Measurements from ENCODE around the gene ERI3.

The ERI3 gene

DNA sequence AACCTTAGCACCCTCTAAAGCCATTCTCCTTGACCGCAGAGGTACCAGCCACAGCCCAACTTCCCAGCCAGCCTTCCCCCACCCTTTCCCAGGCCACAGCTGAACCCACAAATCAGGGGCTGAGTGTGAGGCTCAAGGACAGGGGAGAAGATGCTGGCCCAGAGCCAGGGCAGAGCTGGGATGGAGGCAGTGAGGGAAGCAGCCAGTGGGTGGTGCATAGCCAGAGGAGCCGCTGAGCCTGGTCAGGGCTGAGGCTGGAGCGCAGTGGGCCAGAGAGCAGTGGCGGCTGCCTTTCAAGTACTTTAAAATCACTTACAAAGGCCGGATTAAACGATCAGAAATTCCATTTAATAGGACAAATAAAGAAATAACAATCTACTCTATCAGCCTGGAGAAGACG, 105.5 kb downstream of the ERI3 start:
- in situ Hi-C loops (cut with MboI; ENCODE audit: low pct_unique_long_range_greater_than_20kb, low sequenced_read_pairs), result no loop called here
- no peak for DNase-seq

DNA sequence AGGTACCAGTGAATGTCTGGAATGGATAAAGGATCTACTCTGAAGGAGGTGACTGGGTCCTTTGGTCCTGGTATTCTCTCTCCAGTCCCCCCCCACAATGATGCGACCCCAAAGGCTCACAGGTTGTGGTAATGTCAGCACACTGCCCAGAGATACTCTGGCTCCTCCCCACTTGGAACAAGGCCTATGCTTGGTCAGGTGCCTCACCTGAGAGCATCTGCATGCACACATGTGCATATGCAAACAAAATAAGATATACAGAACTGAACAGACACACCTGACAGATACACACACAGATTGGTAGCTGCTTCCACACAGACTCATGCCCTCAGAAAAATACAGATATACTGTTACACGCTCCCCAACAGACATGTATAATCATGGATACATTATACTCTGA, 108.3 kb downstream of the ERI3 start:
- in situ Hi-C loops (cut with MboI; ENCODE audit: low pct_unique_long_range_greater_than_20kb, low sequenced_read_pairs), result no loop called here
- DNase-seq, result no peak

DNA sequence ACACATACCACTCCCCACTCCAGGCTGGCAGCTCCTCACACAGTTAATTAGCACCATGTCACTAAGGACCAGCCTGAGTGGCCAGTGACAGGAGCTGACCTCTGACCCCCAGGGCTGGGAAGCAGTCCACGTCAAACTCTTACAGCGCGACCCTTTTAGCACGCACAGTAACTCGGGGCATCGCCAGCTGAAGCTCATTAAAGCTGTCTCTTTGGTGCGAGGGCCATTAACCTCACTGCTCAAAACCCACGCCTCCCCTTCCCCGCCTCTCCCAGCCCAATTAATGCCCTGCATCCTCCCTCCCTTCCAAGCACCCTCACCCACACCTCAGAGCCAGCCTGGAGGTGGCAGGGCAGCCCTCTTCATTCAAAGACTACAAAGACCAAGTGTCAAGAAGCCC, 110.1 kb downstream of the ERI3 start:
- in situ Hi-C loops (cut with MboI; ENCODE audit: low pct_unique_long_range_greater_than_20kb, low sequenced_read_pairs), result no loop called here
- DNase-seq, result no peak

DNA sequence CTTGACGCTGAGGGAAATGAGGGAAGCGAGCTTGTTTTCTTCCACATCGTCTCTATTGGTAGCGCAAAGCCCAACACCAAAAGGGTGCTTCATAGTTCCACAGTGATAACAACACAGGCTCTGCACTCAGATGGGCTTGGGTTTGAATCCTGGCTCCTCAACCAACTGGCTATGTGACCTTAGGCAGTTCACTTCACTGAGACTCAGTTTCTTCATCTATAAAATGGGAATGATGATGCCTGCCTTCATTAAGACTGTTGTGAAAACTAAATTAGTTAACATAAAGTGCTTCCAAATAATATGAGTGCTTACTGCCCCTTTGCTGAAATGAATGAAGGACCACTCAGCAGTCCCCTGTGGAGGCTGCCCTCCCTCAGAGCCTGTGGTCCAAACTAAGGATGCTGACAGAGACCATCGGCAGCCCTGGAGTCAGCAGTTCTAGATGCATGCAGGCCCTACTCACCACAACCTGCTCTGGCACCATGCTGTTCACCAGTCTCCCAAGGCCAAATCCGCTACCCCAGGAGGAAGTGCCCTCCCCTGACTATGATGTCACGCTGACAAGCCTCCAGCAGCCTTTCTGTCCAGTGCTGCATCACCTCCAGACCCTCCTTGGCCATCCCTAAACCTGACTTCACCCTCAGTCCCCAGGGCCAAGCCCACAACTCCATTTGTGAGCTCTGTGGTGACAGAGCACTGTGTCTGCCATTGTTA, 111.1 kb downstream of the ERI3 start:
- in situ Hi-C loops (cut with MboI; ENCODE audit: low pct_unique_long_range_greater_than_20kb, low sequenced_read_pairs), result no loop called here

DNA sequence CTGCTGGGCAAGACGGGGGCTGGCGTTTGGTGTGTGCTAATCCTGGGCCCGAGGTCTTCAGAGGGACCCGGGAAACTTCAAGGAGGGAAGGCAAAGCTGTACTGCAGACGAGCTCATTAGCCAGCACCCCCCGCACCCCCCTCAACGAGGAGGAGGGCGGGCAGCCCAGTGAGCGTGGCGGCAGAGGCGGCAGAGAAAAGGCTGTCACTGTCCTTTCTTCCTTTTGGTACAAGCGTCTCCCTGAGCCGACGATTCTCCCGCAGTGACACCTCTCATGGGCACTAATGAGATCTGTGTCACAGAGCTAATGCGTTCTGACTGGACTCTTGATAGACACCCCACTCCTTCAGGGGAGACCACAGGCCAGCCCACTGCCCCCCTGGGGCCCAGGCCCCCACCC, 112.3 kb downstream of the ERI3 start:
- in situ Hi-C loops (cut with MboI; ENCODE audit: low pct_unique_long_range_greater_than_20kb, low sequenced_read_pairs), result no loop called here
- DNase-seq, result no peak

More for the DNA sequence above, 111.1 kb downstream of the ERI3 start:
- DNase-seq, result no peak

DNA sequence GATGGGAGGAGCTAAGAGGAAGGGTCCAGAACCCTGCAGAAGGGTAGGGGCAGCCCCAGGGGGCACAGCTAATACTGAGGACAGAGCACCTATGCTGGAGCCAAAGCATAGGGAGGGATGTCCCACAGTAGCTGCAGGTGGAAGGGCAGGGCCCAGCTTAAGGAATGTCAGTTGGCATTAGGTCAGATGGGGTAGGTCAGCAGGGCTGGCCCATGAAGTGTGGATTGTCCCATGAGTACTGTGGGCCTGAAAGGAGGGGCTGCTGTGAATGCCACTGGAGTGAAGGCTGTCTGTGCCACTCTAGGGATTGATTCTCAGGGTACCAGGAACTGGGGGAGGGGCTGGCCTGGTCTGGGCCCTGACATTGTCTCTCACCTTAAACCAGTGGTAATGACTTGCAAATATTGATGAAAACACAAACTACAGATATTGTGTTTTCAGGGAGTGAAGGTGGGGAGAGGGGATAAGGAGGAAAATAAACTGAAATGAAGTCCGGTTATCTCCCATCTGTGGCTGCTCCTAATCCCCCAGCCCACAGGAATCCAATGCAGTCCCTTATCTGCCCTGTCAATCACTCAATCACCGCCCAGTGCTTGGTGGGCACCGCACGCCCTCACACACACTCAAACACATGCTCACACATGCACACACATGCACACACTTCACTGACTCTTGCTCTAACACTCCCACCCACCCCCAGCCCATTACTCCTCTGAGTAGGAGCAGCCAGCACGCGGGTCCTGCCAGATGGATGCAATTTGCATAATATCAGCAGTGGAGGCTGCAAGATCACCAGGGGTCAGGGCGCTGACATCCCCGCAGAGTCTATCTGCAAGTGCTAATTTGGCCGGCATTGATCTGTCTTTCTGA, 114.0 kb downstream of the ERI3 start:
- in situ Hi-C loops (cut with MboI; ENCODE audit: low pct_unique_long_range_greater_than_20kb, low sequenced_read_pairs), result no loop called here
- DNase-seq, result no peak

DNA sequence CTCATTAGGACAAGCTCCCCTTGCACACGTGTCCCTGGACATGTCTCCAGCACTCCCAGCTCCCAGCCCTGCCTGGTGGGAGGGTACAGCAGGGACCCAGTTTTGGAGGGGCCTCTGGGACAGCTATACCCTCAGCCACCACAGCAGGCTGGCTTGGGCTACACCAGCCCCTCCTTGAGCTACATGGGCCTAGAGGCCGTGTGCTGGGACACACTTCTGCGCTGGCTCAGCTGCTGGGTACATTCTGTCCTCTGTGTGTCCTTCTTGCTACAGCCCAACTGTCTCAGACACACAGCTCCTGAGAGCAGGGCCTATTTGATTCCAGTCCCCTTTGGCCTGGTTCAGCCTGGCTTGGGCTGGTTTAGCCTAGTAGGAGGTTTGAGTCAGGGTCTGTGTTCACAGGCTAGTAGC, 115.1 kb downstream of the ERI3 start:
- in situ Hi-C loops (cut with MboI; ENCODE audit: low pct_unique_long_range_greater_than_20kb, low sequenced_read_pairs), result no loop called here
- DNase-seq, result no peak

DNA sequence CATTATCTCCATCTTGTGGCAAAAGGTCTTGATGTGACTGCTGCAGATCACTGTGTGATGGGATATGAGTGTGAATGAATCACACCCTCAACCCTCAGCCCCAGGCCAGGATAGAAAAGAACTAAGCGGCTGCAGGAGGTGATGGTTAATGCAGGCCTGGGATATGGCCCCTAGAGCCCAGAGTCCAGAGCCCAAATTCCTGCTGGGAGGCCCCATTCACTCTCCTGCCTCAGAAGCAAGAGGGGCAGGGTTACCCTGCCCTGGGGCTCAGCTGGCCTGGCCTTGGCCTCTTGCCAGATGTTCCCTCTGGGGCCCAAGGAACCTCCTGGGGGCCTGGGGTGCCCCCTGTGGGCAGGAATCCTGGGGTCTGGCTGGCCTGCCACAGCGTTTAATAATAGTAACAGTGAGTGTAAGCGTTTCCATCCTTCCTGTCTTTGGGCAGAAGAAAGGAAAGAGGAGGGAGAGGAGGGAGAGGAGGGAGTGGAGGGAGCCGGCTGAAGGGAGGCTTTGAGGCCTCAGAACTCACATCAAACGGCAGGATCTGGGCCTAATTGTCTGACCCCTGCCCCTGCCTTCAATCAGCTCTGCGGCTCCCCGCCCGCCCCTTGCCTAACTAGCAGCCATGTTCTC, 115.6 kb downstream of the ERI3 start:
- in situ Hi-C loops (cut with MboI; ENCODE audit: low pct_unique_long_range_greater_than_20kb, low sequenced_read_pairs), result no loop called here
- peak; percentile 19 for DNase-seq

DNA sequence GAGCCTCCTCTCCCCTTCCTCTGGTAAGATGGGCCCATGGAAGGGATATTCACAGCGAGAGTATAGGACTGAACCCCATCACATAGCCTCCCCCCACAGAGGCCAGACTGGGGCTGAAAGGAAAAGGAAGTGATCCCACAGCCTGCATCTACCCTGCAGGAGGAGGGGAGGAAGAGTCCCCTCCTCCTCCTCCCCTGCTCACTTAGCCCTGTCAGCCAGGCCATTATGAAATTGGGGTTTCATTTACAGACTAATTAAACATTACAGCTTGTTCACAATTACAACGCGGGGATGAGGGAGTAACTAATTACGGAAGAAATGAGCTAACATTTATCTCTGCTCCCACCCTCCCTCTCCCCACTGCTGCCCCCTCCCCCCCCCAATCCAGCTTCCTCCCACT, 116.4 kb downstream of the ERI3 start:
- DNase-seq, result no peak
- in situ Hi-C loops (cut with MboI; ENCODE audit: low pct_unique_long_range_greater_than_20kb, low sequenced_read_pairs), result no loop called here

DNA sequence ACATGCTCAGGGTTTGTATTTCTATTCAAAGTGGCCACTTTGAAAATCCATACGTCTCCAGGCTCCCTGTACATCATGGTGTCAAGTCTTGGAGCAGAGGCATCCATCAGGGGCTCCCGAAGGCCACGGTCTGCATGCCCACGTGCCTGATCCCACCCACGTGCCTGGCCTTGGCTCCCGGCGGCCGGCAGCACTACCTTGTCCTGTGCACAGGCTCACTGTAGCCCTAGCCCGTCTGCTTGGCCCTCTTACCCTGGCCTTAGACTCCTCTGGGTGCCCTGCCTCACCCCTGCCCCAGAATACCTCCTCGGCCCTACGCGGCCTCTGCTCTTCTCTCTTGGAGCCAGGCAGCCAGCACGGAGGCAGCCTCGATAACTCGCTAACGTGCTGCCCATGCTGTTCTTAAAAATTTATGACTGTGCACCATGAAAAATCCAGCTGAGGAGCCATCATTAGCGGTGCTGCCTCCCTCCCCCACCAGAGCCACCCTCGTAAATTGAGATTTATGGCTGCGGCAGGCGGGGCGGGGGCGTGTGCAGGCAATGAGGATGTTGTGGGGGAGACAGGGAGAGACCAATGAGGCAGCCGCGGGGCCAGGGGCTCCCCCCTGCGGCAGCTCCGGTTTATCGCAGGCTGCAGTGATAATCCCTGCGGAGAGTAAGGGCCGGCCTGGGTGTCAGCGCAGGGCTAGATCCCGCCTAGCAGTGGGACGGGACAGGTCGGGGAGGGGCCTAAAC, 117.2 kb downstream of the ERI3 start:
- peak; percentile 96 for DNase-seq
- in situ Hi-C loops (cut with MboI; ENCODE audit: low pct_unique_long_range_greater_than_20kb, low sequenced_read_pairs), result no loop called here

DNA sequence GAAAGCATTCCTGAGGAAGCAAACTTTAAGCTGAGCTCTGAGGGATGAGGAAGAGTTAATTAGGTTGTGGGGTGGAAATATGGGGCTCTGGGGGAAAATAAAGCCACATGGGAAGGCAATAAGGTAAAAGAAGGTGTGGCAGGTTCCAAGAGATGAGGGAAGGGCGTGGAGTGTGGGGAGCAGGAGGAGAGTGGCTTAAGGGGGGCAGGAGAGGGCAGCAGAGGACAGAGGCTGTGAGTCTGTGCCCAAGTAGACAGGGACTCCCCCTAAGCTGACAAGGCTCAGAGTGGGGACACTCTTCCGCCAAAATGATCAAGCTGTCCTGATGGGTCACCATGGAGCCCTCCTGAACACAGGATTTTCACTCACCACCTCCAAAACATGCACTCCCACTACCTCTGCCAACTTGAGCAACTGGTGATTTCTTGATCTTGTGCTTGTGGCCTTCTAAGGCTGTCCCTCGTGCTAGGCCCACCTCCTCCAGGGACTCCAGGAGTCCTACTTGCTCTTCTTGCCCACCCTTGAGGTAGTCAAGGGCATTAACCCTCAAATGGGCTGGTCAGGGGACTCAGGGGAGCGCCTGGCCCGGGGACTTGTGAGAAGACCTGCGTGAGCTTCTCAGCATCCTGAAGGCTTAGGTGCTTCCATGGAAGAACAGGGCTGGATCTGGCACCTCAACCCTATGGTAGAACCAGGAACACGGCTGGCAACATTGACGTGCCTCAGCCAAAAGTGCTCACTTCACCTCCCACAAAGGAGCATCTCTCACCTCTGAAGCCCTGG, 118.4 kb downstream of the ERI3 start:
- DNase-seq, result no peak

DNA sequence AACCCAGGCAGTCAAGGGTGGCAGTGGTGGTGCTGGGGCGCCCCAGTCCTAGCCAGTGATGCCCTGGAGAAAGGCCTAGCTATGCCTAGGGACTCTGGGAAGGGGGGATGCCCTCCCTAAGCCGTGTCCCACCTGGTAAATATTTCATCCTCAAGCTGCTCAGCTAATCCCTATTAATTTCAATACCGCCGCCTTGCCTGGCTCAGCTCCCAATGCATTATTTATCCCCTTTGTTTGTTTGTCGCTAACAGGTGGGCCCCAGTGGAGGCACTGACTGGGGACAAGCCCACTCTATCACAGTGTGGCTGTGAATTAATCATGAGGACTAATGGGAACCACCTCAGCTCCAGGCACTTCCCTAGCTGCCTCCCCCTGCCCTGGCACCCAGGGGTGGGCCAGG, 119.2 kb downstream of the ERI3 start:
- DNase-seq, result no peak
- in situ Hi-C loops (cut with MboI; ENCODE audit: low pct_unique_long_range_greater_than_20kb, low sequenced_read_pairs), result no loop called here

More for the DNA sequence above, 118.4 kb downstream of the ERI3 start:
- in situ Hi-C loops (cut with MboI; ENCODE audit: low pct_unique_long_range_greater_than_20kb, low sequenced_read_pairs), result no loop called here

DNA sequence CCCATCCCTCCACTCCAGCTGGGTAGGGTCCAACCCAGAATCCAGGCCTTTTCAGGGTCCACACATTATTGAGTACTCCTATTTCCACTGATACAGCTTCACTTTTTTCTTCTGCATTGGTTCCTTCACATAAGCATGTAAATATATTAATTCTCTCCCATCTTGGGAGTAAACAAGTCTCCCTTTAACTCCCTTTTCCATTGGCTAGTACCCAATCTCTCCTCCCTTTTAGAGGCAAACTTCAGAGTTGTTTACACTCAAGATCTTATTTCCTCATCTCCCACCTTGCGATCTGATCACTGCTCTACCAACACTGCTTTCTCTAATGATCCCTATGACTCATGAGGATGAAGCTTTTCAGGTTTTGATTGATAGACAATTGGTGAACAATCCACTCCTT, 121.5 kb downstream of the ERI3 start:
- in situ Hi-C loops (cut with MboI; ENCODE audit: low pct_unique_long_range_greater_than_20kb, low sequenced_read_pairs), result no loop called here
- no peak for DNase-seq

DNA sequence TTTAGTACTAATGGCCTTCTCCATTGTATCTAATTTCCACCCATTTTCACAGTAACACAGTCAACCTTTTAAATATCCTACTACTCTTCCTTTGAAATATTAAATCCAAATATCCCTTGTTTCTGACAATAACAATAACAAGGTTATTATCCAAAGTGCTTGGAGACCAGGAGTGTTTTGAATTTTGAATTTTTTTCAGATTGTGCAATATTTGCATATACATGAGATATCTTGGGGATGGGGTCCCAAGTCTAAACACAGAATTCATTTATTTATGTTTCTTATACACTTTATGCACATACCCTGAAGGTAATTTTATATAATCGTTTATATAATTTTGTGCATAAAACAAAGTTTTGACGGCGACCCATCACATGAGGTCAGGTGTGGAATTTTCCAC, 124.3 kb downstream of the ERI3 start:
- in situ Hi-C loops (cut with MboI; ENCODE audit: low pct_unique_long_range_greater_than_20kb, low sequenced_read_pairs), result no loop called here
- DNase-seq, result no peak

DNA sequence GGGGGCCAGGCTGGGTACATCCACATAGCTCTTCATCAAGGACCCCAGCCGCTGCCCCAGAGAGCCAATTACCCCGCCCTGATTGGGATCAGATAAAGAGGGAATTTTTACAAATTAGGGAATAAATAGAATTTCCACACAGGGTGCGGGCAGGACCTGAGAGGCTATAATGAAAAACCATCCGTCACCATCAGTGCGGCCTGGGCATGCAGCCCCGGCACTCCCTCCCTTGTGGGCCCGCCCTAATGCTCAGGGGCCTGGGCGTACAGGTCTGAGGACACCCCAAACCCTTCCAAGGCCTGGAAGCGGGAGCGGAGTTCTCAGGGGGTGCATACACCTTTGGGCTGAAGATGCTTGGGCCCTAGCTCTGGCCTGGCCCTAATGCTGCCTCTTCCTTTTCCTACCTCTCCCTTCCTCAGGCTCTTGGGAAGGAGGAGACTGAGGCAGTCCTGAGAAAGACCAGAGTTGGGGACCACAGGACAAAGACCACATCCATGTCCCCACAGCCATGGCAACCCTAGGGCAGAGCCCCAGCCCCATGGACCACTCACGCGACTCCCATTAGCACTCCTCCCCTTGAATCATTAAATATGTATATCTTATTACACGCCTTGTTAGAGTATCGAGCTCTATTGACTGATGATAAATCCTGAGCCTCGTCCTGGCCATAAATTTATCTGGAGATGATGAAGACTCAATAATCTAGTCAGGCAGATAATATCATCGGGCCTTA, 125.5 kb downstream of the ERI3 start:
- in situ Hi-C loops (cut with MboI; ENCODE audit: low pct_unique_long_range_greater_than_20kb, low sequenced_read_pairs), result no loop called here
- DNase-seq, result no peak

DNA sequence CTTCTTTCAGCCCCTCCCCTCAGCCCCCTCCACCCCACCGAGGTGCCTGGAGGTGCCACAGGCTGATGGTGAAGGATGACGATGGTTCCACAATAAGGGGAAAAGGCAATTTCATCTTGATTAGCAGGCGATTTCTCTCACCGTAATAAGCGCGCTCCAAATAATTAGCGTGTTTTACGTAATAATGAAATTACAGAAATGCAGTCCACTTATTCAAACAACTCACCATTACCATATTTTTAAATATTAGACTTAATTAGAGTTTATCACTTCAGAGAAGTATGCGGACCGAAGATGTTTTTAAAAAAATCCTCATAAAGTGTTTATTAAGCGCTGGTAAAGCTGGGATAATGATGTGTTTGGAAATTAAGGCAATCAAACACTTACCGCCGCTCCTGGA, 126.8 kb downstream of the ERI3 start:
- in situ Hi-C loops (cut with MboI; ENCODE audit: low pct_unique_long_range_greater_than_20kb, low sequenced_read_pairs), result no loop called here
- DNase-seq, result no peak

DNA sequence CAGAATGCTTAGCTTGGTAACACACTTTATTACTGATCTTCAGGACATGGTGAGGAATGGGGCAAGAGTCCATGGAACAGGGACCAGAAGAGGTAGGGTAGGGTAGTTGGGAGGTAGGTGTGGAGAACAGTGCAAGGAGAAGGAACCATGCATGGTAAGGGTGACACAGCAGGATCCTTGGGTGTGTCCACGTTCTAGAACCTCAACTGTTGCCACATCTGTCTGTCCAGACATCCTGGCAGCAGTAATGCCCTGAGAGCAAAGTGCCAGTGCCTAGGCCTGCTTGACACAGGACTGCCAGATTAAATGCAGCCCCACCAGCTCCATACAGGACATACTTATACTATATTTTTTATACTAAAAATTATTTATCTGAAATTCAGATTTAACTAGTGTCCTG, 127.8 kb downstream of the ERI3 start:
- in situ Hi-C loops (cut with MboI; ENCODE audit: low pct_unique_long_range_greater_than_20kb, low sequenced_read_pairs), result no loop called here

DNA sequence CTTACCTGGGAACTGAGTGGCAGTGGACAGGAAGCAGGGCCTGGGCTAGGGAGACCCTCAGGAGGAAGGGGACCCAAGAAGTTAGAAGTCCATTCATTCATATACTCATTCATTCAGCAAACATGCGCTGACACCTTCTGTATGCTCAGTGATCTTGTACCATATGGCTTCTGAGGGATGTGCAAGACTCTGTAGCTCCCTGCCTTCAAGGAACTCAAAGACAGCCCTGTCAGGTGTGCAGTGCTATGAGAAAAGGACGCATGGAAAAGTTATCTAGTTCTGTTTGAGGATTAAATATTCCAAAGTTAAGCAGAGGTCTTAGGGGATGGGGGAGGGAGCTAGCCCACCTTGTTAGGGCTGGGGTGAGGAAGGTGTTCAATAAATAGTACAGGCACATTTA, 129.3 kb downstream of the ERI3 start:
- no peak for DNase-seq
- in situ Hi-C loops (cut with MboI; ENCODE audit: low pct_unique_long_range_greater_than_20kb, low sequenced_read_pairs), result no loop called here

More for the DNA sequence above, 127.8 kb downstream of the ERI3 start:
- DNase-seq, result no peak

Measured in KBM-7 (cell line).